ENCODE data around the gene GNAZ. TPM values are rescaled to one million over a fixed set of nuclear protein-coding genes. Genes with fewer than 3 reads are reported as not detected.

Gene GNAZ
- total RNA-seq, 1 donor: 1.3 TPM

GRCh38 chr22:23089010-23089409 lies 18.7 kb downstream of the GNAZ start:
- DNase-seq (ENCODE audit: low read depth): no peak
- no peak overlapping the region for H3K4me3 ChIP-seq (ENCODE audit: low read depth, low read length)
- TF ChIP-seq CTCF (IDR thresholded peaks at IDR 0.05; ENCODE audit: insufficient read depth, low read length): no peak

- TF ChIP-seq CTCF (IDR thresholded peaks at IDR 0.05; ENCODE audit: insufficient read depth, low read length): no peak
- no peak for DNase-seq (ENCODE audit: low read depth)
Measured at GRCh38 chr22:23089633-23090456, 19.5 kb downstream of the GNAZ start.

GRCh38 chr22:23090457-23090835 lies 20.1 kb downstream of the GNAZ start:
- H3K4me3 ChIP-seq (ENCODE audit: low read depth, low read length): no peak overlapping the region
- no peak for DNase-seq (ENCODE audit: low read depth)
- TF ChIP-seq CTCF (IDR thresholded peaks at IDR 0.05; ENCODE audit: insufficient read depth, low read length): no peak

More at GRCh38 chr22:23089633-23090456, 19.5 kb downstream of the GNAZ start:
- no peak overlapping the region for H3K4me3 ChIP-seq (ENCODE audit: low read depth, low read length)

GRCh38 chr22:23091760-23092159 lies 21.4 kb downstream of the GNAZ start:
- no peak for TF ChIP-seq CTCF (IDR thresholded peaks at IDR 0.05; ENCODE audit: insufficient read depth, low read length)
- no peak for DNase-seq (ENCODE audit: low read depth)
- H3K4me3 ChIP-seq (ENCODE audit: low read depth, low read length): no peak overlapping the region

GRCh38 chr22:23092217-23092955 lies 22.1 kb downstream of the GNAZ start:
- DNase-seq (ENCODE audit: low read depth): no peak
- H3K4me3 ChIP-seq (ENCODE audit: low read depth, low read length): no peak overlapping the region
- no peak for TF ChIP-seq CTCF (IDR thresholded peaks at IDR 0.05; ENCODE audit: insufficient read depth, low read length)

- no peak for DNase-seq (ENCODE audit: low read depth)
- no peak overlapping the region for H3K4me3 ChIP-seq (ENCODE audit: low read depth, low read length)
- TF ChIP-seq CTCF (IDR thresholded peaks at IDR 0.05; ENCODE audit: insufficient read depth, low read length): no peak
Measured at GRCh38 chr22:23093051-23093788, 22.9 kb downstream of the GNAZ start.

All from fibroblast of the aortic adventitia (primary cell).